Inflammatory macrophage treated with lipopolysaccharide for 1 hour (primary cell): ENCODE data around the gene LRP10.
"Not testable (repeated sequence)": the region's sequence is repeated elsewhere in the genome, so short reads cannot be mapped to it uniquely, and the experiment has no call there.

ENCODE experiments used
- DNase-seq, 2 donors: peaks; one replicate each; pipeline ENCODE4 v3.0.0-alpha.2; 2020 to 2022

LRP10 gene

DNA sequence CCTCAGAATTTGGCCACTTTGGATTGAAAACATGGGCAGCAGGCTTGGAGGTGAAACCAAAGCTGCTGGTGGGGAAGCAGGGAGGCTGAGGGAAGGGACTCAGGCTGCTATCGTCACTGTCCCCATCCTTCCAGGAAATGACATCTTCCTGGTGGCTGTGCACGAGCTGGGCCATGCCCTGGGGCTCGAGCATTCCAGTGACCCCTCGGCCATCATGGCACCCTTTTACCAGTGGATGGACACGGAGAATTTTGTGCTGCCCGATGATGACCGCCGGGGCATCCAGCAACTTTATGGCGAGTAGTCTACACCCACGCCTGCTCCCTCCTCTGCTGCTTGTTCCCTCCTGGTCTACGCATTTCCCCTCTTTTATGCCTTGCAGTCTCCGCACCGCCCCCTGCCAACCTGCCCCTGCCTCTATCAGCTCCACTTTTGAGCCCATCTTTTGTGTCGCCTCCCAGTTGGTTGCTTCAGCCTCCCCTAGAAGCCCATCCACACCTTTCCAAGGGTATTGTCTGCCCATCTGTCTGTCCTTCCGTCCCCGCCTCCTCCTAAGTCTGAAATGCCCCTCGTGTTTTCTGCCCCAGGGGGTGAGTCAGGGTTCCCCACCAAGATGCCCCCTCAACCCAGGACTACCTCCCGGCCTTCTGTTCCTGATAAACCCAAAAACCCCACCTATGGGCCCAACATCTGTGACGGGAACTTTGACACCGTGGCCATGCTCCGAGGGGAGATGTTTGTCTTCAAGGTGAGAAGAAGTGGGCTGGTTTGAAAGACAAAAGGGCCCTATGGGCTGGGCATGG is 28.2 kb upstream of the LRP10 start:
- no peak for DNase-seq

DNA sequence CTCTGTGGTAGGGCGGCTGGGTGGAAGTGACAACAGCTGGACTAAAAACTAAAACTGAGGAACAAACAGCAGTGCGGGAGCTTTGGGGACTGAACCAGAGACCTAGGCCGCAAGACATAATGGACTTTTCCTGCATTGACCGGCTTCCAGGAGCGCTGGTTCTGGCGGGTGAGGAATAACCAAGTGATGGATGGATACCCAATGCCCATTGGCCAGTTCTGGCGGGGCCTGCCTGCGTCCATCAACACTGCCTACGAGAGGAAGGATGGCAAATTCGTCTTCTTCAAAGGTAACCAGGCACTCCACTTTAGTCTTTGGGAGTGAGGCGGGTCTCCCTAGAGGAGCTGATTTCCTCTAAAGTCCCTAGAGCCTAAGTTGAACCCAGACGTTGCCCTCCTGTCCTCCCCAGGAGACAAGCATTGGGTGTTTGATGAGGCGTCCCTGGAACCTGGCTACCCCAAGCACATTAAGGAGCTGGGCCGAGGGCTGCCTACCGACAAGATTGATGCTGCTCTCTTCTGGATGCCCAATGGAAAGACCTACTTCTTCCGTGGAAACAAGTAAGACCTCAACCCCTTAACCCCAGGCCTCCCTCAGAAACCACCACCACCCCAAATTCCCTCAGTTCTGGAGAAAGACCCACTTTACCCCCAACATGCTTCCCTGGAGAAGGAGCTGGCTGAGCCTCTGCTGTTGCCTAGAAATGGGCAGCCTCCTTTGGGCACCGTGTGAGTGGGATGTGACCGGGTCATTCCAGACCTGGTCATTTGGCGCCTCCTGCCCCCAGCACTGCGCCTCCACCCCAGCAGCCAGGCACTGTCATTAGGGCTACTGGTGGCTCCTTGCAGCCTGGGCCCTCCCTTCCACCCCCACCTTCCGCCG is 27.1 kb upstream of the LRP10 start:
- no peak for DNase-seq

GRCh38 chr14:22845103-22845394 is 26.5 kb upstream of the LRP10 start:
- DNase-seq: no peak

- DNase-seq: no peak
Observed at GRCh38 chr14:22845821-22846625, 25.5 kb upstream of the LRP10 start.

DNA sequence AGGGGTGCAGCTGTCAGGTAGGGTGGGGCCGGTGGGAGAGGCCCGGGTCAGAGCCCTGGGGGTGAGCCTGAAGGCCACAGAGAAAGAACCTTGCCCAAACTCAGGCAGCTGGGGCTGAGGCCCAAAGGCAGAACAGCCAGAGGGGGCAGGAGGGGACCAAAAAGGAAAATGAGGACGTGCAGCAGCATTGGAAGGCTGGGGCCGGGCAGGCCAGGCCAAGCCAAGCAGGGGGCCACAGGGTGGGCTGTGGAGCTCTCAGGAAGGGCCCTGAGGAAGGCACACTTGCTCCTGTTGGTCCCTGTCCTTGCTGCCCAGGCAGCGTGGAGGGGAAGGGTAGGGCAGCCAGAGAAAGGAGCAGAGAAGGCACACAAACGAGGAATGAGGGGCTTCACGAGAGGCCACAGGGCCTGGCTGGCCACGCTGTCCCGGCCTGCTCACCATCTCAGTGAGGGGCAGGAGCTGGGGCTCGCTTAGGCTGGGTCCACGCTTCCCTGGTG is 24.7 kb upstream of the LRP10 start:
- no peak for DNase-seq

GRCh38 chr14:22847661-22848341 is 23.7 kb upstream of the LRP10 start:
- peak; percentile 90 to 99 for DNase-seq

DNA sequence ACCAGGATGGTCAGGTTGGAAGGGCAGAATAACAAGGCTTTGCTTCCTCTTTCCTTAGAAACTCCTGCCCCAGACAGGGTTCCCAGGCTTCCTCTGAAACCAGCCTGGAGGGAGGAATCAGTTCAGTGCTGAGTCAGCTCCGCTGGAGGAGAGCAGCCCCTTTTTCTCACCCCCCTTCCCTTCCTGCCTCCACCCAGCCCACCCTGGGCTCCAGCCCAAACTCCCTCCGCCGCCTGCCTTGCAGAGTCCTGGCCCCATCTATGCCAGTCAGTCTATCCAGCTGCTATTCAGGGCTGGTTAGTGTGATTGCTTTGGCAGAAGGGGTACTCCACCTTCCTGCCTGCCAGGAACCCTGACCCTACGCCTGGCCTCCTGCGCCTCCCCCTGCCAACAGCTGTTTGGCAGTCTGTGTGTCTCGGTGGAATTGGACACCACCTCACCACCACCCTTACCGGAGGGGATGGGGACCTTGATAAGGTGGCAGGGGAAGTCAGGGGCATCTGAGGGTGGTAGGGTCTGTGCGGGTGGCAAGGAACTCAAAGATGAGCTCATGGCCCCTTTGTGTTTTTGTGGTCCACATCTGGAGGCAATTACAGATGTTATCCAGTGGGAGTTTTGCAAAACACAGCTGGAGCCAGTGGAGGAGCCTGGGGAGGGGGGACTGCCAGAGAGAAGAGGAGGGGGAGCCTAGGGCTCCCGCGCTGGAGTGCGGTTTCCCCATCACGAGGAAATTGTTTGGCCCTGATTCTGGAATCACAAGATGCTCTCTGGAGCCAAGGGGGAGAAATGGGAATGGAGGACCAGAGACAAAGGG is 23.0 kb upstream of the LRP10 start:
- peak; percentile 61 to 88 for DNase-seq

DNA sequence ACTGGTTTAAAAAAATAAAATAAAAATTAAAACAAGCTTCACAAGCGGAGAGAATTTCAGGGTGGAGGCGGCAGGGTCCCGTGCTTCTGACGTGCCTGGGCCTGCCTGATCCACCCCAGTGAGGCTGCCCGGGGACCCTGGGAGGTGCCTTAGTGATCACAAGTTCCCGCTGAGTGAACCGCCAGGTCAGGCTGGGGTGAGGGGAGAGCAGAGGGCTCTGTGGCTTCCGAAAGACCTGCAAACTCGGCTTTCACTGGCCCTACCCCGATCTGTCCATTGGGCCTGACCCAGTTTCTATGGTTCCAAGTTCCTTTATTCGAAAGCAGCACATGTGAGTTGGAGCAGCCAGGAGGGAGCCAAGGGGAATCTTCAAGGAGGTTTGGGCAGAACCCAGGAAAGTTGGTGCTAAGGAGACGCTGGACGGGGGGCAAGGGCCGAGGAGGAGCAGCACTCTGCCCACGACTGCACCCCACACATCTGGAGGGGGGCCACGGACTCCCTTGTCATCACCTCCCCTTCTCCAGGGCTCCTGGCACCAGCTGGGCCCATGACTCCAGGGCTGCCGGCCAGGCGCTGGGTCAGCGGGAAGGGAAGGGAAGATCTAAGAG is 22.2 kb upstream of the LRP10 start:
- no peak for DNase-seq

DNA sequence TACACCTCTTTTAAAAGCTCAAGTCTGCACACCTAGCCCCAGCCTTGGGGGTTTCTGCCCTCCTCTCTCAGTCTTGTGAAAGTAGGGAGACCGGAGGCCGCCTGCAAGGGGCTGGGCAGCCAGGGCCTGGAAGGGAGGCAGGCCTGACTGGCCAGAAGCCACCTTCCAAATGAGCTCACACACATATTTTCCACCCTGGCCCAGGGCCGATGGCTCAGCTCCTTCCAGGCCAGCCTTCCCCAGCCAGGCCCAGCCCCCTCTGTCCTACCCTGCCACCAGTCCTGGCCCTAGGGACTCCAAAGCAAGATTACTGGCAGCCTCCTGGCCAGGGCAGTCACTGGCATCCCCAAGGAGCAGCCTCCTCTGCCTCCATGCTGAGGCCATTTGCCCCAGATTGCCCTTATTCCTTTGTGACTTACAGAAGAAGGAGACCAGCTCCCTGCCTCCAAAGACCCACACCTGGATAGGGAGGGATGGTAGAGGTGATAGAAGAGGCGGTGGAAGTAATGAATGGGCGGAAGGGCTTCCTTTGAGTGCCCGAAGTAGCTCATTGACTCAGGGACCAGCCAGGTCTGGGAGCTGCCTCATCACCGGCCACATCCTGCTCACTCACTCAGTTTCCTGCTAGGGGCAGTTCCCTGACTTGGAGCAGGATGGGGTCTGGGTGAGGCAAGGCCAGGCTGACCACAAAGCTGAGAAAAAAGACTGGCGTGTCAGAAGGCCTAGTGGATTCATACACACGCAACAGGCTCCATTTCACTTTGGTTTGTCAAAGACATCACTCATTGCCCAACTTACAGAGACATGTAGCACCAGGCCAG is 20.4 kb upstream of the LRP10 start:
- DNase-seq: peak; percentile 68 to 83

GRCh38 chr14:22852178-22852577 is 19.4 kb upstream of the LRP10 start:
- DNase-seq: not testable (repeated sequence)

DNA sequence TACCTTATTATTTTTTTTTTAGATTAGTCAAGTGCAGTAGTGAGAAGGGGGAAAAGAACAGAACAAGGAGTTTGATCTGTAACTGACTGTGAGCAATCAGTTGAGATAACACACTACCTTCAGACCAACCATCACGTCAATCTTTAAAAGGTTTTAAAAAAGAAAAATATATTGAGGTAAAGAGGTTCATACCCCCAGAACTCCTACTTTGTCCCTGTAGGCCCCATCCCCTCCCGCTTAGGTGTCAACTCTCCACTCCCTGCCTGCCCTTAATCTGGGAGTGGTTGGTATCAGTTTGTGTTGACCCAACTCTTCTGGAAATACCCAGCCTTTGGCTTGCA is 19.0 kb upstream of the LRP10 start:
- DNase-seq: no peak

DNA sequence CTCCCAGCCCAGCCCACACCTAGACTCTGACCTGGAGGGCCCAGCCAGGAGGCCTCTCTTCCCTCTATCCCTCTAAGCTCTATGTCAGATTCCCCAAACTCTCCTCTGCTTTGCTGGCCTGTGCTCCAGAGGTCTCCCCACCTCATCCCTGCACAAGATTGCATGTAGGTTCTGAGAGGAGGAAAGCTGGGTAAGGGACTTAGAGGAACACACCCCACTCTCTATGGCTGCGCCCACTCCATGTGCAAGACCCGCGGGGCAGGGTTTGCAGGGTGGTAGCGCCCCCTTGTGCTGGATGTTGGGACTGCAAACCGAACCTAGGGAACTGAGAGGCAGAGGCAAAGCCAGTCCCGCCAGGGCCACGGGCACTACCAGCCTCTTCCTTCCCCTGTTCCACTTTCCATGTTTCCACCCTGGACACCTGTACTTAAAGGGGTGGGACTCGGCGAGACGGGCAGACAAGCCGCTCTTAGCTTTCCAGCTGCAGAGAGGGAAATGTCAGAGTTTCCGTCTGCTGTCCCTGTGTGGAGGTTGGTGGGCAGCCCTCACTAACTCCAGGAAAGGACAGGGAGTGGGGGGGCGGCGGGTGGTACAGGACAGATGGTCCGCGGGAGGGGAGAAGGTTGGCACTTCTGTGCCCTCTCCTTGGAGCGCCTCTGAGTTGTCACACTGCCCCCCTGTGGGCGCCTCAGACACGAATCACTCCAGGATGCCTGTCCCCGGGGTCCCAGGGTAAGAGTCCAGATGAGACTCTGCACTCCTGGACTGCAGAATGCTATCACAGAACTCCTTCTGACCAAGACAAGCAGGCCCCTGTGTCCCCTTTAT is 18.4 kb upstream of the LRP10 start:
- peak; percentile 84 to 100 for DNase-seq

- not testable (repeated sequence) for DNase-seq
Observed at GRCh38 chr14:22854296-22854695, 17.2 kb upstream of the LRP10 start.

GRCh38 chr14:22854963-22855724 is 16.4 kb upstream of the LRP10 start:
- no peak for DNase-seq

DNA sequence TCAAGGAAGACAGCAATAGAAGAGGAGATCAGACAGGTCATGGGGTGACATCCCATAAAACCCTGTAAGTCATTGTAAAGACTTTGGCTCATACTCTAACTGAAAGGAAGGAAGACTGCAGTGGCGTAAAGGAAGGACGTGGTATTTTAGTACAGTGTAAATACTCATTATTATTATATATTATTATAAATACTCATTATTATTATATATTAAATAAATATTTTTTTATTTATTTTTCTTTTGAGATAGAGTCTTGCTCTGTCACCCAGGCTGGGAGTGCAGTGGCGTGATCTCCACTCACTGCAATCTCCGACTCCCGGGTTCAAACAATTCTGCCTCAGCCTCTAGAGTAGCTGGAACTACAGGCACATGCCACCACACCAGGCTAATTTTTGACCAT is 15.1 kb upstream of the LRP10 start:
- DNase-seq: no peak

- not testable (repeated sequence) for DNase-seq
Observed at GRCh38 chr14:22860377-22860776, 11.2 kb upstream of the LRP10 start.

DNA sequence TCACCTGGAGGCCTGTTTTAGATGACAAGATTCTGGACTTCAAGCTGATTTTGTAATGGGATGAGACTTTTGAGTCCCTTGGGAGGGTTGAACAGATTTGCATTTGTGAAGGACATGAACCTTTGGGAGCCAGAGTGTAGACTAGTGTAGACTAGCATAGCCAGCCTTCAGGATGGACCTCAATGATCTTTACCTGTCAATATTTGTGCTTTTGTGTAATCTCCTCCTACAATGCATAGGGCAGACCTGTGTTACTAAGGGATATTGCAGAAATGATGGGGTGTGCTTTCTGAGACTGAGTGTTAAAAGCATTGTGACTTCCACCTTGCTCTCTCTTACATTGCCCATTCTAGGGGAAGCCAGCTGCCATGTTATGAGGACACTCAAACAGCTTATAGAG is 9.9 kb upstream of the LRP10 start:
- no peak for DNase-seq

- DNase-seq: no peak
Observed at GRCh38 chr14:22864979-22865378, 6.6 kb upstream of the LRP10 start.
